OCI-LY7 (cell line): Measurements from ENCODE around the gene FOXF1. TPM values are rescaled to one million over a fixed set of nuclear protein-coding genes. Genes with fewer than 3 reads are reported as not detected.

ENCODE experiments used
- BruUV-seq: library from RNA; stranded (reverse); fragments of 400-500 nt; replicated peaks from 2 replicates; lab custom pipeline; 2021; lab: Mats Ljungman, UMichigan
- CTCF ChIA-PET: fragments of 300-600 bp; sonication (Branson Sonifier 250); formaldehyde crosslinking; loops from one replicate; lab custom pipeline; 2022; ENCODE audit warnings: antibody characterized with exemption; ENCODE audit not compliant: unreplicated experiment; lab: Charles Lee
- POLR2A ChIA-PET: fragments of 300-600 bp; sonication (Branson Sonifier 250); formaldehyde crosslinking; loops from one replicate; lab custom pipeline; 2022; ENCODE audit warnings: antibody characterized with exemption; lab: Charles Lee
- DNase-seq: peaks from one replicate; pipeline ENCODE4 v3.0.0-alpha.2; 2015; ENCODE audit warnings: low spot score
- H2AFZ ChIP-seq: fragments of 200-600 bp; sonication (generic), shearing (Covaris generic); 2 replicates; pipeline ENCODE4 v1.6.1; 2014; ENCODE audit warnings: mild to moderate bottlenecking, antibody characterized with exemption, low read length, moderate library complexity
- H3K27ac ChIP-seq: fragments of 200-600 bp; sonication (generic); 2 replicates; pipeline ENCODE4 v1.5.1; 2014; ENCODE audit warnings: mixed run types, low read depth, mild to moderate bottlenecking, moderate library complexity, low read length, inconsistent platforms; ENCODE audit not compliant: poor library complexity, severe bottlenecking
- H3K36me3 ChIP-seq: fragments of 200-600 bp; sonication (generic); 2 replicates; pipeline ENCODE4 v1.6.1; 2014; ENCODE audit warnings: mild to moderate bottlenecking, antibody characterized with exemption, low read length, moderate library complexity, mixed read lengths; ENCODE audit not compliant: insufficient read depth
- H3K4me1 ChIP-seq: fragments of 200-600 bp; sonication (generic); 2 replicates; pipeline ENCODE4 v1.5.1; 2014; ENCODE audit warnings: mild to moderate bottlenecking, low read length; ENCODE audit not compliant: insufficient read depth, poor library complexity, severe bottlenecking
- H3K4me2 ChIP-seq: fragments of 200-600 bp; sonication (generic); 2 replicates; pipeline ENCODE4 v1.6.1; 2014; ENCODE audit warnings: mild to moderate bottlenecking, low read length
- H3K4me3 ChIP-seq: fragments of 200-600 bp; sonication (generic); 2 replicates; pipeline ENCODE4 v1.5.1; 2014; ENCODE audit warnings: mild to moderate bottlenecking, low read depth, low read length; ENCODE audit not compliant: poor library complexity, severe bottlenecking
- H3K79me2 ChIP-seq: fragments of 200-600 bp; sonication (generic); 2 replicates; pipeline ENCODE4 v1.6.1; 2016; ENCODE audit warnings: low read depth, mild to moderate bottlenecking, low read length, moderate library complexity, mixed read lengths; ENCODE audit not compliant: insufficient read depth
- H3K9me2 ChIP-seq: fragments of 200-600 bp; sonication (generic); 2 replicates; pipeline ENCODE4 v1.6.1; 2016; ENCODE audit warnings: mild to moderate bottlenecking, low read length, mixed read lengths; ENCODE audit not compliant: insufficient read depth
- H3K9me3 ChIP-seq: fragments of 200-600 bp; sonication (generic); 2 replicates; pipeline ENCODE4 v1.6.1; 2014; ENCODE audit warnings: mild to moderate bottlenecking, mixed run types, low read length, mixed read lengths
- H4K20me1 ChIP-seq: fragments of 200-600 bp; sonication (generic); 2 replicates; pipeline ENCODE4 v1.6.1; 2014; ENCODE audit warnings: mild to moderate bottlenecking, antibody characterized with exemption, low read length, moderate library complexity, mixed read lengths; ENCODE audit not compliant: insufficient read depth
- CTCF ChIP-seq: fragments of 200-600 bp; sonication (generic); conservative IDR thresholded peaks from 2 replicates; pipeline ENCODE4 v1.5.1; 2014; ENCODE audit warnings: mild to moderate bottlenecking, antibody characterized with exemption, low read length, moderate library complexity, mixed read lengths
- EZH2phosphoT487 ChIP-seq: fragments of 200-600 bp; sonication (generic); IDR thresholded peaks from 2 replicates; pipeline ENCODE4 v1.6.1; 2018; ENCODE audit warnings: low read depth, borderline replicate concordance, mild to moderate bottlenecking, mixed run types, antibody characterized with exemption, low read length, moderate library complexity, mixed read lengths
- intact Hi-C: fragments of 100-400 bp; cut with micrococcal nuclease; formaldehyde crosslinking; loops from one replicate; pipeline ENCODE4 v1.10.0; 2022; ENCODE audit not compliant: unreplicated experiment
- total RNA-seq, 2 experiments: library from RNA; depleted of rRNA in 1 of 2; stranded (reverse); fragments of >200 nt in 1 of 2; shearing (Covaris generic) in 1 of 2; gene quantifications; 2 replicates each; pipeline ENCODE4 v1.2.3, GENCODE V29; 2014 to 2022

FOXF1 gene
- total RNA-seq, 2 experiments from 2014 or later: not detected

GRCh38 chr16:86512860-86513470 lies 2.6 kb downstream of the FOXF1 start:
- Histone ChIP-seq H4K20me1 (no peaks in the 10 kb centered on the region), H3K4me1 (no peaks in the 10 kb centered on the region), H3K27ac (no peak overlapping the region), H3K79me2 (no peaks in the 10 kb centered on the region), H3K4me2 (no peak overlapping the region), H3K9me2 (no peaks in the 10 kb centered on the region), H3K36me3 (no peaks in the 10 kb centered on the region), H2AFZ (no peak overlapping the region), H3K4me3 (no peak overlapping the region), H3K9me3 (no peaks in the 10 kb centered on the region)
- intact Hi-C loops: no loop called here
- no peak for DNase-seq
- POLR2A ChIA-PET: interaction anchor here (0.6 kb wide), 1 partner anchor 1019 kb away, joined by 3 read pairs; no protein-coding TSS in a partner anchor
- no TSS peak for BruUV-seq
- no peak for TF ChIP-seq EZH2phosphoT487
- no peak for TF ChIP-seq CTCF
- CTCF ChIA-PET: no interaction called here

- no peak for DNase-seq
- TF ChIP-seq EZH2phosphoT487: no peak
- TF ChIP-seq CTCF: no peak
- no peaks in the 10 kb centered on the region for H3K36me3 ChIP-seq
- H2AFZ ChIP-seq: no peak overlapping the region
- H3K9me3 ChIP-seq: no peaks in the 10 kb centered on the region
- H3K4me2 ChIP-seq: no peak overlapping the region
- H3K27ac ChIP-seq: no peak overlapping the region
- H4K20me1 ChIP-seq: no peaks in the 10 kb centered on the region
- no TSS peak for BruUV-seq
- H3K4me1 ChIP-seq: no peaks in the 10 kb centered on the region
- CTCF ChIA-PET: no interaction called here
- intact Hi-C loops: no loop called here
- POLR2A ChIA-PET: interaction anchor here (0.6 kb wide), 1 partner anchor 1020 kb away, joined by 3 read pairs; no protein-coding TSS in a partner anchor
- no peaks in the 10 kb centered on the region for H3K9me2 ChIP-seq
- no peaks in the 10 kb centered on the region for H3K79me2 ChIP-seq
- no peak overlapping the region for H3K4me3 ChIP-seq
Measured at GRCh38 chr16:86513471-86514277, 3.3 kb downstream of the FOXF1 start.
